RKO (cell line): ENCODE results near the gene FAM83G.
"Not testable (repeated sequence)": the region's sequence is repeated elsewhere in the genome, so short reads cannot be mapped to it uniquely, and the experiment has no call there.

ENCODE experiments used
- DNase-seq: peaks from one replicate; pipeline ENCODE4 v3.0.0-alpha.2; 2016; ENCODE audit warnings: low spot score

FAM83G gene

GRCh38 chr17:18950944-18951905, 53.3 kb downstream of the FAM83G start:
- no peak for DNase-seq

GRCh38 chr17:18950346-18950745, 54.2 kb downstream of the FAM83G start:
- no peak for DNase-seq

GRCh38 chr17:18949566-18949965, 55.0 kb downstream of the FAM83G start:
- no peak for DNase-seq

DNA sequence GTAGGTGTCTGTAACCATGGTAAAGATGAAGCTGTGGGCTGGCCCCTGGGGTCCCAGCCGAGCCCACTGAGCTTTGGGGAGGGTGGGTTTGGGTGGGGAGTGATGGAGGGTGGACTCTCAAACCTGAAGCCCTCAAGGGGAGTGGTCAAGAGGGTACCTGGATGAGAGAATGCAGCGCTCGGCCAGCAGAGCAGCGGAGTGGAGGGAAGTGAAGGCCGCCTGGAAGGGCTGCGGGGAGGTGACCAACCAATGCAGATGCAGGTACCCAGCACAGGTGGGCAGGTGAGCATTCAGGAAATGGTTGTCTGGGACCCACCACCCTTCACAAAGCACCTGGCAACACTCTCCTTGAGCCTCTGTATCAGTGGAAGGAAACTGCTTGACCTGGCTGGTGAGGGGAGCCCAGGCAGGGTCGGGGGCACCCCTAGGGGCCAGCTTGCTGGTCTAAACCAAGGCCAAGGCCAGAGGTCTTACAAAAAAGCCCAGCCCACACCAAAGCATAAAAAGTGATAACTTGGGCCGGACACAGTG, 56.0 kb downstream of the FAM83G start:
- no peak for DNase-seq

DNA sequence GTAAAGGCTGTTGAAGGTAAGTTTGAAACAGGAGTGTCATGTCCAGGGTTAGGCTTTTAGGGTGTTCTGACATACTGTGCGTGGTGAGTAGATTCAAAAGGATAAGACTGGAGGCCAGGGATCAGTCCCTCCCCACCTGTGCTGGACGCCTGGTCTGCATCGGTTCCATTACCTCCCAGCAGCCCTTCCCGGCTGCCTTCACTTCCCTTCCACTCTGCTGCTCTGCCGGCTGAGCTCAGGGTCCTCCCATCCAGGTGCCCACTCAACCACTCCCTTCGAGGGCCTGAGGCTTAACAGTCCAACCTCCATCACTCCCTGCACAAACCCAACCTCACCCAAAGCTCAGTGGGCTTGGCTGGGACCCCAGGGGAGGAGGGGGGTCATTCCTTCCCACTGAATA, 56.7 kb downstream of the FAM83G start:
- no peak for DNase-seq

- DNase-seq: no peak
Observed at GRCh38 chr17:18946536-18946935, 58.0 kb downstream of the FAM83G start.

- DNase-seq: no peak
Observed at GRCh38 chr17:18944646-18945045, 59.9 kb downstream of the FAM83G start.

GRCh38 chr17:18938692-18939023, 65.9 kb downstream of the FAM83G start:
- no peak for DNase-seq

DNA sequence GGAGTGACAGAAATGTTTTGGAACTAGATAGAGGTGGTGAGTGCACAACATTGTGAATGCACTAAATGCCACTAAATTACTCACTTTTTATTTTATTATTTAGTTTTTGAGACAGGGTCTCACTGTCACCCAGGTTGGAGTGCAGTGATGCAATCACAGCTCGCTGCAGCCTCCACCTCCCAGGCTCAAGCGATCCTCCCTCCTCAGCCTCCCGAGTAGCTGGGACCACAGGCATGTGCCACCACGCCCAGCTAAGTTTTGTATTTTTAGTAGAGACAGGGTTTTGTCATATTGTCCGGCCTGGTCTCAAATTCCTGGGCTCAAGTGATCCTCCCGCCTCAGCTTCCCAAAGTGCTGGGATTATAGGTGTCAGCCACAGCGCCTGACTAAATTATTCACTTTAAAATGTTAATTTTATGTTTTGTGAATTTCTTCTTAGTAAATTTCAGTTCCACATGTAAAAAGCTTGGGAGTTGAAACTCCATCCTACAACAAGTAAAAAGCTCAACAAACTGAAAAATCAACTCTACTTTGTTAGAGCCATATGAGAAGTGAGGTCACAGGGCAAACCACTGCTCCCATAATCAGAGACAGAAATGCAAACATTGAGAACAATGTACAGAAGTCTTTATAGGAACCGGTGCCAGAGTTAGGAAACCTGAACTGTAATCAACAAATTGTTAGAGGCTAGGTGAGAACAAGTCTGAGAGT, 66.4 kb downstream of the FAM83G start:
- no peak for DNase-seq

DNA sequence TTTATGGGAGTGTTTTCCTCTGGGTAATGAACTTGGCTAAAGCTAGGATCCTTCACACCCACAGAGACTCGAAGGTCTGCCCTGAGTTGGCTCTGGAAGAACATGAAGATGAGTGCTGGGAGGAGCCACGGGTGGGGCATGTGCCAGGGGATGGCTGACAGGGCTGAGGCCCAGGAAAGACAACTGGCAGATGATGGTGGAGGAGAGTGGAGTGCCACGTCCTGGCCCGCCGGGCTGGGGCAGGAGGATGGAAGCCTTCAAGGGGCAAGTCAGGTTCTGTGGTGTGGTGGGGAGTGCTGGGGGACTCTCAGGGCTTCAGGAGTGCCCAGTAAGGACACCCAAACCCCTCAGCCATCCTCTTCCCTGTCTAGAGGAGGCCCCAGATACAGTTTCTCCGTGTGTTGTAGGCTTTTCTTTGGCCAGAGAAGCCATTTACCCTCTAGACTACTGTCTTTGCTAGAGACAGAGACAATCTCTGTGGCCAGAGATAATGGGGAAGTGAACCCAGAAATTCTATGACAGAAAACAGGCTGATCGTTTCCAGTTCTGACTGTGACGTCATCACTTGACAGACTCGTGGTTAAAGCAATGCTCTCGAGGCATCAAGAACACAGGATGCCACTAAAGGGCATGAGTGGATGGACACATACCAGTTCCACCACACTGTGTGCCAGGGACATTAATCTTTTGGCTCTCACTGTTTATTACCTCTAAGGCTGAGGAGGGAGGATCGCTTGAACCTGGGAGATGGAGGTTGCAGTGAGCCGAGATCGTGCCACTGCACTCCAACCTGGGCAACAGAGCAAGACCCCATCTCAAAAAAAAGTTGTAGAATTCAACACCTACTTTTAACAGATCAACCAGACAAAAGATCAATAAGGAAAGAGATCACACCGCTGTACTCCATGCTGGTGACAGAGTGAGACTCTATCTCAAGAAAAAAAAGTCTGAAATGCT, 71.2 kb downstream of the FAM83G start:
- DNase-seq: no peak

DNA sequence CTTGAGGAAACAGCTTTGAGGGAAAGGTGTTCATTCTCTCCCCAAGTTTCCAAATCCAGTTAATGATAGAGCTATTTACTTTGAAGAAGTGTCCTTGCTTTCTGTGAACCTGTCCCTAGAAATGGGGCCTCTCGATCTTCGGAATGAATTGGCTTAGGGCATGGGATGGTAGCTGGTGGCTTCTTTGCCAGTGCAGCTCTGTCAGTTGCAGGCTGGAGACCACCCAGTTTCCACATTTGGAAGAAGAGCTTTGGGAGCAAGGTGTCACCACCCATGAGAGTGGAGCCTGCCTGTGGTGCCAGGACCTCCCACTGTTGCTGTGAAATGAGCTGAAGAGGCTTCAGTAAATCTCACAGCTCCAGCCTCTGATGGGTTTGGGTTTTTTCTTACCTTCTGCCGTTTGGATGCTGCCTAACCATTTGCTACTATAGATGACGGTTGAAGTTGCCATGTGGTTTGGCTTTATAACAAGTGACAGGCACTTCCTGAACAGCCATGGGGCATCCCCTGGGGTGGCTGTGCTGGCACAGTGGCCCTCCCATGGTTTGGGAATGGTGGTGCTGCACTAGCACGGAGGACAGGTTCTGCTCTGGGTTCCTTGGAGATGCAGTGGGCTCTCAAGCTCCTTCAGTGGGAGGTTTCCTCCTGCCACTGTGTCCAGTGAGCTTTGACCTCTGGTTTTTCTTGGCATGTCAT, 72.1 kb downstream of the FAM83G start:
- DNase-seq: no peak

DNA sequence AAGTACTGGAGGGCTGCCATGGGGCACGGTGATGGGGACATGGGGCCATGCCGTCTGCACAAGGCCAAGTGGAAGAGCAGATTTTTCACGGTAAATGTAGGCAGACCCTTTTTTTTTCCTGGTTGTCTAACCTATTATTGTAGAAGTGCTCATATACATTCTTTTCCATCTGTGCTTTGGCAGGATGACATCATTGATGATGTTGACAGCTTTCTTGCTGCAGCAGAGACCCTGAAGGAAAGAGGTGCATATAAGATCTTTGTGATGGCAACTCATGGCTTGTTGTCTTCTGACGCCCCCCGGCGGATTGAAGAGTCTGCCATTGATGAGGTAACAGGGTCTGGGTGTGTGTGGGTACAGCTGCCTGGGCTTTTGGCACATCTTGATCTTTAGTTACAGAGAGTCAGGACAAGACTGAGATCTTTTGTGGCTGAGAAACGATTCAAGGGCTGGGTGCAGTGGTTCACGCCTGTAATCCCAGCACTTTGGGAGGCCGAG, 75.9 kb downstream of the FAM83G start:
- no peak for DNase-seq

- DNase-seq: no peak
Observed at GRCh38 chr17:18925187-18925586, 79.4 kb downstream of the FAM83G start.

DNA sequence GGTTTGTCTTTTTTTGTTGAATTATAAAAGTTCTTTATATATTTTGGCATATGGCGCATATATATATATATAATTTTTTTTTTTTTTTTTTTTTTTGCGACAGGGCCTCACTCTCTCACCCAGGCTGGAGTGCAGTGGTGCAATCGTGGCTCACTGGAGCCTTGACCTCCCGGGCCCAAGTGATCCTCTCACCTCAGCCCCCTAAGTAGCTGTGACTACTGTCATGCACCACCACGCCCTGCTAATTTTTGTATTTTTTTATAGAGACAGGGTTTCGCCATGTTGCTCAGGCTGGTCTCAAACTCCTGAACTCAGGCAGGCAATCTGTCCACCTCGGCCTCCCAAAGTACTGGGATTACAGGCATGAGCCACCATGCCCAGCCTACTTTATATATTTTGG, 82.0 kb downstream of the FAM83G start:
- not testable (repeated sequence) for DNase-seq

- no peak for DNase-seq
Observed at GRCh38 chr17:18921912-18922451, 82.6 kb downstream of the FAM83G start.

DNA sequence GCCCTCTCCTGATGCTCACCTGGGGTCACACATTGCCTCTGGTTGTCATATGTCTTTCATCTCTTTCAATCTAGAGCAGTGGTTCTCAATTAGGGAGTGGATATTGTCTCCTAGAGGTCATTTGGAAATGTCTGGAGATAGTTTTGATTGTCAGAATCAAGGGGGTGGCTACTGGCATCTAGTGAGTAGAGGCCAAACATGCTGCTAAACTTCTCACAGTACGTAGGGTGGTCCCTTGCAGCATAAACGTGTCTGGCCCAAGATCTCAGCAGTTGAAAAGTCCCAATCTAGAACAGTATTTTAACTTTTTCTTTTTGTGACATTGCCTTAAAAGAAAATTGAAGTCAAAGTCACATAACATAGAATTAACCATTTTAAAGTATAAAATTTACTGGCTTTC, 83.1 kb downstream of the FAM83G start:
- no peak for DNase-seq

GRCh38 chr17:18920911-18921441, 83.6 kb downstream of the FAM83G start:
- no peak for DNase-seq

- DNase-seq: no peak
Observed at GRCh38 chr17:18919963-18920362, 84.6 kb downstream of the FAM83G start.
